OCI-M1 (cell line): ENCODE measurements around the gene STX5.
"Not testable (repeated sequence)": the region's sequence is repeated elsewhere in the genome, so short reads cannot be mapped to it uniquely, and the experiment has no call there.

Experiments
- DNase-seq: peaks from one replicate; lab custom pipeline; 2025; lab: John Stamatoyannopoulos, UW

The STX5 gene, protein sequence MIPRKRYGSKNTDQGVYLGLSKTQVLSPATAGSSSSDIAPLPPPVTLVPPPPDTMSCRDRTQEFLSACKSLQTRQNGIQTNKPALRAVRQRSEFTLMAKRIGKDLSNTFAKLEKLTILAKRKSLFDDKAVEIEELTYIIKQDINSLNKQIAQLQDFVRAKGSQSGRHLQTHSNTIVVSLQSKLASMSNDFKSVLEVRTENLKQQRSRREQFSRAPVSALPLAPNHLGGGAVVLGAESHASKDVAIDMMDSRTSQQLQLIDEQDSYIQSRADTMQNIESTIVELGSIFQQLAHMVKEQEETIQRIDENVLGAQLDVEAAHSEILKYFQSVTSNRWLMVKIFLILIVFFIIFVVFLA

DNA sequence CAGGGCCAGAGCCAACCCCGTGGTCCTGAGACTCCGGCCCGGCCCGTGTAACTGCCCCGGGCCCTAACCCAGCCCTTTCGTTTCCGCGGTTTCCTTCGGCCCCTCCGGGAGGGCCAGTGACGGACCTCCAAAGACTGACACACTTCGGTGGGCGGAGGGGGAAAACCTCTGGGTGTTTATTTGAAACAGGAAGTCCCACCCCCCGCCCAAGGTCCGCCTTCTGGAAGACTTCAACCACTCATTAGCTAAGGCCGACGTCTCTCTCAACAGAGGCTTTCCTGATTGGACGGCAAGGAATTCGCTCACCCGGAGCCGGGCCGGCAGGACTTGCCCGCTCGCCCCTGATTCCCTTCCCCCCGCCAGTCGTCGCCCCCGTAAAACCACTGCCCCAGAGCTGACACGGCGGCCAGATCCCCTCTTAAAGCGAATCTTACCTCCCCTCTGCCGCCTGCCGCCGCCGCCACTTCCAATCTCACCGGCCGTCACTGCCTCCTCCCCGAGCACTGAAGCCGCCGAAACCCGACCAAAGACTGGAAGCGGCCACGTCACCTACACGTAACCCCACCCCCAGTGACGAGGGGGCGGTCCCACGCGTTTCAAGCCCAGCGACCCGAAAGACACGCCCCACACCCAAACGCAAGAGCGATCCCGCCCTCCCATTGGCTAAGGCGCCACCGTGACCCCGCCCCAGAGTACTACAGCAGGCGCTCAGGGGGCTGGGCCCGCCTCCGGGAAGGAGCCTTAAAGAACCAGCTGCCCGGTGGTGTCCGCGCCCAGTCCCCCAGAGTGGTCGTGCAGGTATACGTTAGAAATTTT lies at the start of gene STX5:
Gene STX5, minus strand, starts transcription at position 532 of the 816 bp plus-strand sequence. CDS start 808 bp downstream, outside the sequence.
- peak; percentile 99 for DNase-seq

DNA sequence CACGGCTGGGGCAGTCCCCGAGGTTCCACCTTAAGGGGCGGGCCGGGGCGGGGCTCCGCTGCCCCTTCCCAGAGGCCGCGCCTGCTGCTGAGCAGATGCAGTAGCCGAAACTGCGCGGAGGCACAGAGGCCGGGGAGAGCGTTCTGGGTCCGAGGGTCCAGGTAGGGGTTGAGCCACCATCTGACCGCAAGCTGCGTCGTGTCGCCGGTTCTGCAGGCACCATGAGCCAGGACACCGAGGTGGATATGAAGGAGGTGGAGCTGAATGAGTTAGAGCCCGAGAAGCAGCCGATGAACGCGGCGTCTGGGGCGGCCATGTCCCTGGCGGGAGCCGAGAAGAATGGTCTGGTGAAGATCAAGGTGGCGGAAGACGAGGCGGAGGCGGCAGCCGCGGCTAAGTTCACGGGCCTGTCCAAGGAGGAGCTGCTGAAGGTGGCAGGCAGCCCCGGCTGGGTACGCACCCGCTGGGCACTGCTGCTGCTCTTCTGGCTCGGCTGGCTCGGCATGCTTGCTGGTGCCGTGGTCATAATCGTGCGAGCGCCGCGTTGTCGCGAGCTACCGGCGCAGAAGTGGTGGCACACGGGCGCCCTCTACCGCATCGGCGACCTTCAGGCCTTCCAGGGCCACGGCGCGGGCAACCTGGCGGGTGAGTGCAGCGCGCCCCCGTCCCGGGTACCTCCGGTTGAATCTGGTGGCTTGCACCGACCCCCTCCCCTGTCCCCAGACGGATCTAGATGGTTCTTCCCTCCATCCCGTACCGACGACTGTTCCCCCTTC lies 49.1 kb upstream of the STX5 start, which contains the start of gene SLC3A2:
Gene SLC3A2, plus strand, starts transcription at position 94 of the 776 bp plus-strand sequence. Its CDS starts 128 bp downstream, at position 222.
- DNase-seq, result peak; percentile 94

DNA sequence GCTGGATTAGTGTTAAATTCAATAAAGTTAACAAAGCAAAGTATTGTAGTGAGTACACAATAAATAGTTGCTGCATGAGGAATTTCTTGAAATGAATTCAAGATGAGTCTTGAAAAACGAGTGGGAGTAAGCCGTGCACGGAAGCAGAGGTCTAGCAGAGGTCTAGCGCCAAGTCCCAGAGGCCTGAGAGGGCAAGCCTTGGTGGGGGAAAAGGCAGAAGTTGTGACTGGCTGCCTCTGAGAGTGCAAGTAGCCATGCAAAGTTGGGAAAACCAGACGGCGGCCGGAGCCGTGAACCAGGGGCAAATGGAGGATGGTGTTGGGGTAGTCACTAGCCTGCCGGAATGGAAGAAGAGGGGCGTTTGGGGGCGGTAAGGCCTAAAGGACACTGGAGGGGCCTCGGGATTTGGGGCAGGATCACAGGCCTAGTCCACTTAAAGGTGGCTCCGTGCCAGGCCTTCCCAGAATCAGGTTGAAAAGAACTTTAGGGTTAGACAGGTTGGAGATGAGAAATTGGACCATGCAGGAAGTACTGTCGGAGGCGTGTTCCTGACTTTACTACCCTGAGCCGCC lies 48.5 kb upstream of the STX5 start:
- DNase-seq, result peak; percentile 83

DNA sequence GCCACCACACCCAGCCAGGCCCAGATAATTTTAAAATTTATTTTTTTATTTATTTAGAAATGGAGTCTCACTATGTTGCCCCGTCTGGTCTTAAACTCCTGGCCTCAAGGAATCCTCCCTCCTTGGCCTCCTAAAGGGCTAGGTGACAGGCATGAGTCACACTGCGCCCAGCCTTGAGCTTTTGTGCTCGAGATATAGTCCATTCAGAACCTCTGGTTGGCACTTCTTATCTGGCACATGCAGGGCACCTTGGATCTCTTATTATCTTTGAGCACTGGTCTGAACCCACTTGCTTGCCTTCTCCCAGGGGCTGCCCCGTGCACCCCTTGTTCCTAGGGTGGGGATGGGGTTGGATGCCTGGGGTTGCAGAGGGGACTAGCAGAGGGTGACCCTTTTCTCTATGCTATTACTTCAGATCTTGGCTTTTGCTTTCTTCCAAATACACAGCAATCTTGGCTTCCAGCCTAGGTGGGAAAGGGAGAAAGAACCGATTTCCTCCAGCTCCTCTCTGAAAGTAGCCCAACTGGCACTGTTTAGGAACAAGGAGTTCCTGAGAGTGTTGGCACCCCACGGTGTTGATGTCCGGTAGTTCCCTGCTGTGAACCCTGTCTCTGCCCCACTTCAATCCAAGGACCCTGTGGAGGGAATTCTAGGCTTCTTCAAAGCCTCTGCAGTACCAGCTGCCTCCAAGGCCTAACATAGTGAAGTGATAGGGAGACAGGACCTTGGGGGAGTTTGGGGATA lies 47.6 kb upstream of the STX5 start:
- DNase-seq, result peak; percentile 38

DNA sequence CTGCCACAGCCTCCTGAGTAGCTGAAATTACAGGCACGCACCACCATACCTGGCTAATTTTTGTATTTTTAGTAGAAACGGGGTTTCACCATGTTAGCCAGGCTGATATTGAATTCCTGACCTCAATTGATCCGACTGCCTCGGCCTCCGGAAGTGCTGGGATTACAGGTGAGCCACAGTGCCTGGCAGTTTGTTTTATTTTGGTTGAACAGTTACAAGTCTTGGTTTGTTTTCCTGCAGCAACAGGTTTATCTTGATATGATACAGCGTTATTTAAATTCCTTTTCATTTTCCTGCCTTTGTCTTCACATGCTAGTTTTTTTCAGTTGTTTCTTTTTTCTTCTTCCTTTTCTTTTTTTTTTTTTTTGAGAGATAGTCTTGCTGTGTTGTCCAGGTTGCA lies 44.9 kb upstream of the STX5 start:
- no peak for DNase-seq

DNA sequence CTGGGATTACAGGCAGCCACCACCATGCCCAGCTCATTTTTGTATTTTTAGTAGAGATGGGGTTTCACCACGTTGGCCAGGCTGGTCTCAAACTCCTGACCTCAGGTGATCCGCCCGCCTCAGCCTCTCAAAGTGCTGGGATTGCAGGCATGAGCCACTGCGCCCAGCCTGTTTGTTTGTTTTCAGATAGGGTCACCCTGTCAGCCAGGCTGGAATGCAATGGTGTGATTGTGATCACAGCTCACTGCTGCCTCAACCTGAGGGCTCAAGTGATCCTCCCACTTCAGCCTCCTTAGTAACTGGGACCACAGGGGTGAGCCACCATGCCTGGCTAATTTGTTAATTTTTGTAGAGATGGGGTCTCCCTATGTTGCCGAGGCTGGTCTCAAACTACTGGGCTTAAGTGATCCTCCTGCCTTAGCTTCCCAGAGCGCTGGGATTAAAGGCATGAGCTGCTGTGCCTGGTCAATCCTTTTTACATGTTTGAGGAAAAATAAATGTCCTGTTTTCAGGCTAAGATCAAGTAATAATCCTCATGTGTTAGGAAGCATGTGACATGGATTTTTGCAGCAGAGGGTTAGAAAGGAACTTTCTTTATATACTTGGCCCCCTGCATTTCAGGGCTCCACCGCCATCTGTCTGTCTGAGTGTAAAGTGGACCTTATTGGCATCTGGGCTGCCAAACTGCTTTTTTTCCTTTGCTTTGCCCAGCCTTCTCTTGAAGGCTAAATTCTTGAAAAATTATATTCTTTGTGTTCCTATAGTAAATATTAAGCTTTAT lies 44.0 kb upstream of the STX5 start:
- DNase-seq, result no peak

DNA sequence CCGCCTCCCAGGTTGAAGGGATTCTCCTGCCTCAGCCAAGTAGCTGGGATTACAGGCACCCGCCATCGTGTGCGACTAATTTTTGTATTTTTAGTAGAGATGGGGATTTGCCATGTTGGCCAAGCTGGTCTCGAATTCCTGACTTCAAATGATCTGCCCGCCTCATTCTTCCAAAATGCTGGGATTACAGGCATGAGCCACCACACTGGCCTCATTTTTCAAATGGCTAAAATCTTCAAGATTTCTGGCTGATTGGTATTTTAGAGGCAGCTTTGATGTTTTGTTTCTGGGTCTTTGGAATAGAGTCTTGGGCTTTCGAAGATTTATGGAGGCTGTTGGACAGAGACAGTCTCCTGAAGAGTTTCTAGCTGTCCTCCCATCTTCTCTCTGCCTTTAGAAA lies 43.0 kb upstream of the STX5 start:
- no peak for DNase-seq

DNA sequence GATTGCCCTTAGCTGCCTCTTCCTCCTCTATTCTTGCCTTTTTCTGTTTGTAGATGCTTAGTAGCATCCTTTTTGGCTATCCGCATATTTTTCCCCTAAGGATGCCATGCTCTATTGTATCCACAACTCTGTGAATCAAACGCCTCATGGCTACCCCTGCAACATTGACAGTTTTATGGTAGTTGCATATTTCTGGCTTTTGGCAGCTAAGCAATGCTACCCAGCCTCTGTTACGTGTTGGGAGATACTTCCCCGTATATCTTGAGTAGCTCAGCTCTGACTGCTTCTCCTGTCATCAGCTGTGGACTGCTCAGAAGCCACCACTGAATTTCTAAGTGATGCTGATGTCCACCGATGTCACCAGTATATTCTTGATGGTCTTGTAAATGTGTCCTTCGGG lies 33.8 kb upstream of the STX5 start:
- DNase-seq, result no peak

DNA sequence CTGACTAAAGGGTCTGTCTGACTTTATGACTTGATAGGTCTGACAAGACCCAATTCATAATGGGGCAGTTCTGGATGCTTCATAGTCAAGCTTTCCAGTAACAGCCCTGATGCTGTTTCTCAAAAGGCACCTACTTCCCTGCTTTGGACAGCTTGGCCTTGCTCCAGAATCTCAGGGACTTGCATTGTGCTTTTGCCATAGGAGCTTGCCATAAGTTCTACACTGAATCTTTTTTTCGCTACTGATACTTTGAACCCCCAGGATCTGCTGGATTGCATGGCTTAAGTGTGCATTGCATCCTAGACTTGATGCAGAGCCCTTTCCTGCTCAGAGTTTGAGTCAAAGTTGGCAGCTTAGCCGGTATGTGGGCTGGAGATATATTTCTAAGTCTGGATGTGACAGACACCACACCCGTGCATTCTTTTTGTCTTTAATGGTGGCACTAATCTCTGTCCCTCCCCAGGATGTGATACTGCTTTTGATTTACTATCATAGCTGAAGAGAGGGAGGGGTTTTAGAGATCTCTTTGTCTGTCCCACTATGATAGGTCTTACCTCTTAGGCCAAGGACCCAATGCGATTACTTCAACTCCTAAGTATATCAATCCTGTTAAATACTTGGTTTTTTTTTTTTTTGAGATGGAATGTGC lies 32.0 kb upstream of the STX5 start:
- DNase-seq, result no peak

DNA sequence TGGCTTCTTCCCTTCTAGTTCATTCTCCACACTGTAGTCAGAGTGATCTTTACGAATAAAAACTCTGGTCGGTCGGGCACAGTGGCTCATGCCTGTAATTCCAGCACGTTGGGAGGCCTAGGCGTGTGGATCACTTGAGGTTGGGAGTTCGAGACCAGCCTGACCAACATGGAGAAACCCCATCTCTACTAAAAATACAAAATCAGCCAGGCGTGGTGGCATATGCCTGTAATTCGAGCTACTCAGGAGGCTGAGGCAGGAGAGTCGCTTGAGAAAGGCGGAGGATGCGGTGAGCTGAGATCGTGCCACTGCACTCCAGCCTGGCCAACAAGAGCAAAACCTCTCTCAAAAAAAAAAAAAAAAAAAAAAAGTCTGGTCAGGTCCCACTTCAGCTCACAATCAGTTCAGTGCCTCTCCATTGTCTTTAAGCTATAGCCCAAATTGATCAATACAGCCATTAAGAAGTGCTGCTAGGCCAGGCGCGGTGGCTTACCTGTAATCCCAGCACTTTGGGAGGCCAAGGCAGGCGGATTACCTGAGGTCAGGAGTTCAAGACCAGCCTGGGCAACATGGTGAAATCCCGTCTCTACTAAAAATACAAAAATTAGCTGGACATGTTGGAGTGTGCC lies 29.8 kb upstream of the STX5 start:
- DNase-seq, result not testable (repeated sequence)

DNA sequence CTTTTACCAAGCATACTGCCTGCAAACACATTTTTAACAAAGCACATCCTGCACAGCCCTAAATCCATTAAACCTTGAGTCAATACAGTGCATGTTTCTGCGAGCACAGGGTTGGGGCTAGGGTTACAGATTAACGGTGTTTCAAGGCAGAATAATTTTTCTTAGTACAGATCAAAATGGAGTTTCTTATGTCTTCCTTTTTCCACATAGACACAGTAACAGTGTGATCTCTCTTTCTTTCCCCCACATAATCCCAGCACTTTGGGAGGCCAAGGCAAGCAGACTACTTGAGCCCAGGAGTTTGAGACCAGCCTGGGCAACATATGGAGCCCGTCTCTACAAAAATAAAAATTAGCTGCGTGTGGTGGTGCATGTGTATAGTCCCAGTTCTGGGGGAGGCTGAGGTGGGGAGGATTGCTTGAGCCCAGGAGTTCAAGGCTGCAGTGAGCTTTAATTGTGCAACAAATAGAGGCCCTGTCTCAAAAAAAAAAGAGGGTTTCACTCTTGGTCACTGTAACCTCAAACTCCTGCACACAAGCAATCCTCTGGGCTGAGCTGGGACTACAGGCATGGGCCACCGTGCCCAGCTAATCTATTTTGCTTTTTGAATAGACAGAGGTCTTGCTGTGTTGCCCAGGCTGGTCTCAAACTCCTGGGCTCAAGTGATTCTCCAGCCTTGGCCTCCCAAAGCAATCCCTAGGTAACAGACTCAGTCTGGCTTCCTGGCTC lies 29.1 kb upstream of the STX5 start:
- peak; percentile 49 for DNase-seq

DNA sequence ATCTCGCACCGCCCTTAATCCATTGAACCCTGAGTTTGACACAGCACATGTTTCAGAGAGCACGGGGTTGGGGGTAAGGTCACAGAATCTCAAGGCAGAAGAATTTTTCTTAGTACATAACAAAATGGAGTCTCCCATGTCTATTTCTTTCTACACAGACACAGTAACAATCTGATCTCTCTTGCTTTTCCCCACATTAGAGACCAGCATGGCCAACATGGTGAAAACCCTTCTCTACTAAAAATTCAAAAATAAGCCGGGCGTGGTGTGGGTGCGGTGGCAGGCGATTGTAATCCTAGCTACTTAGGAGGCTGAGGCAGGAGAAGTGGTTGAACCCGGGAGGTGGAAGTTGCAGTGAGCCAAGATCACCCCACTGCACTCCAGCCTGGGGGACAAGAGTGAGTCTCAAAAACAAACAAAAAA lies 27.4 kb upstream of the STX5 start:
- DNase-seq, result not testable (repeated sequence)

DNA sequence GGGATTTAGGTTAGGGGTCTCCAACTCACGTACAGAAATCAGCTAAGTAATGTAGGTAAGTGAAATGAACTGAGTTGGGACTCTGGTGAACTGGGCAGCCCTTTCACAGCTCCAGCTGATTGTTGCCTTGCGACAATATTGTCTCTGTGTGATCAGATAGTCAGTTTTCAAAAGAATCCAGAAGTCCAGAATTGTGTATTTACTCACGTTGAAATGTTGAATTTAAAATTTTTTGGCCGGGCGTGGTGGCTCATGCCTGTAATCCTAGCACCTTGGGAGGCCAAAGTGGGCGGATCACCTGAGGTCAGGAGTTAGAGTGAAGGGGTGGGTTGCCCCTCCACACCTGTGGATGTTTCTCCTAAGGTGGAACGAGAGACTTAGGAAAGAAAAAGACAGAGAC lies 26.4 kb upstream of the STX5 start:
- DNase-seq, result peak; percentile 60

DNA sequence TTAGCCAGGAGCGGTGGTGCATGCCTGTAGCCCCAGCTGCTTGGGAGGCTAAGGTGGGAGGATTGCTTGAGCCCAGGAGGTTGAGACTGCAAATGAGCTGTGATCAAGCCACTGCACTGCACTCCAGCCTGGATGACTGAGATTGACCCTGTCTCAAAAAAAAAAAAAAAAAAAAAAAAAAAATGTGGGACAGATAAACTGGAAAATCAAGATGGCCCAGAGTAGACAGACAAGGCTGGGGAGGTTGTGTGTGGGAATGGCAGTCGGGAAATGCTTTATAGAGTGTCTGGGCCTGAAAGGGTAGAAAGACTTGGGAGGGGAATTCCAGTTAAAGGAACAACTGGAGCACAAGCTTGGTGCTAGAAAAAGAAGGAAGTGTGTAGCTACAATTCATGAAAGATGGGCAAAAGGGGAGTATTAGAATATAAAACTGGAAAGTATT lies 25.7 kb upstream of the STX5 start:
- DNase-seq, result peak; percentile 64

DNA sequence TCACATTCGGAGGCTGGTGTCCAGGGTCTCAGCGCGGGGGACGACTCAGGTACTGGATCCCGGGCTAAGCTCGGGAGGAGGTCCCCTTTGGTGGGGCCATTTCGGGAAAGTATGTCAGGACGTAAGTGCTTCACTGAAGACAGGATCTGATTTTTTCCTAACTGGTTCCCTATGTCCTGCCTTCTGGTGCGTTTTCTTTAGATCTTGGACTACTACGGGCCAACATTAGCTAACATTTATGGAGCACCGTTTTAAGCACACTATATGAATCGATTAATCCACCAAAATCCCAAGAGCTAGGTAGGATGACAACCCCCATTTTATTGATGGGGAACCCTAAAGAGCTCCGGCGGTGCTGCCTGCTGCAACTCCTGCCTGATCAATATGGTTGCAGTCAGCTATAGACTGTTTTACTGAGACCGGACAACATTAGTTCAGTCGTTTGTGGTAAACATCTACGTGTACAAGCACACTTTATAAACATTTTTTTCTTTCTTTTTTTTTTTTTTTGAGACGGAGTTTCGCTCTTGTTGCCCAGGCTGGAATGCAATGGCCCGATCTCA lies 24.6 kb upstream of the STX5 start:
- peak; percentile 66 for DNase-seq

DNA sequence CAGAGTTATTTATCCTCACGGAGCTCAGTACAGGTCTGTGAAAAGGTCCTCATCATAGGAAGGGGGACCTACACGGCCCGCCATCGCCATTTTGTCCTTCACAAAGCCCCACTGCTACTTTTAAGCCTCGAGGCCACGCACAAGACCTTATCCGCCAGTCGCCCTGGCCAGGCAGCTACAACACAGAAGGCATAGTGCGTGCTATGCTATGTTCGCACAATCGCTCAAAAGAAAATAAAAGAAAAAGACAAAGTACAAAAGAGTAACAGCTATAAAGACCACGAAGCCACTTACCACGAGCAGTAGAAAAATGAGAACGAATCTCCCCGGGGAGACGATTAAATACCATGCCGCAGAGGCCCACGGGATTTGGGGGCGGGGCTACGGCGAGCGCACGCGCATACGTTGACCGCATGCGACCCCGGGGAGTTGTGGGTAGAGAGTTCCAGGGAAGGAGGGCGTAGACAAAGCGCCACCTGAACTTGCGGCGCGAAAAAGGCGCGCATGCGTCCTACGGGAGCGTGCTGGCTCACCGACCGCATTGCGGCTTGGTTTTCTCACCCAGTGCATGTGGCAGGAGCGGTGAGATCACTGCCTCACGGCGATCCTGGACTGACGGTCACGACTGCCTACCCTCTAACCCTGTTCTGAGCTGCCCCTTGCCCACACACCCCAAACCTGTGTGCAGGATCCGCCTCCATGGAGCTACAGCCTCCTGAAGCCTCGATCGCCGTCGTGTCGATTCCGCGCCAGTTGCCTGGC lies 23.9 kb upstream of the STX5 start:
- peak; percentile 99 for DNase-seq

DNA sequence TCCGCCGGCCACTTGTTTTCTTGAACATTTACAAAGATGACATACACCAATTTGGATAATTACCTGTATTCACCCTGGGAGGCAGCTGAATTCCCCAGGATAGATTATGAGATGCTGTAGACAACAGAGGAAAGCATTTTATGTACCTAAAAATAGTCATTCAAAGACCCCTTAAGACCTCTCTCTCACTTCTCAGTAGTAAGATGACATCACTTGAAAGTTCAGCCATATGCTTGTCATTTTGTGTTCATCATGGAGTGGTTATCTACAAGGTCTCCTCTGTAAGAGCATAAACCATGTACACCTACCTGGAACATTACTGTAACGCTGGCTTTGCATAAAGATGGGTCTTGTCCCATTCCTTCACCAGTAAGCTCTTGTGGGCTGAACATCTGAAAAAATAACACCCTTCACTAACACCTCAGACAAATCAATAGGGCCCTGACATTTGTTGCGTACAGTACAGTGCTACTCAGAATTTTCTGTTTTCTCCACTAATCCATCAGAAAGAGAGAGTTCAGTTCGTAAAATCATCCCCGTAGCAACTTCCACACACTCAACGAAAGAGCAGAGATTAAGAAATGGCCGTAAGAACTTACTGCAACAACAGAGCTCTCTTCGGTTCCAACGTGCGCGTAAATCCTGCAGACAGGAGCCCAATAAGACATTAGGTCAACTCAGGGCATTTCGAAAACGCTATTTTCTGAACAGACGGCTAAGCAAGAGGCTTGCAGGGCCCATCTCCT lies 23.1 kb upstream of the STX5 start:
- DNase-seq, result peak; percentile 43
